ENCODE measurements around the gene FCSK.

DNA sequence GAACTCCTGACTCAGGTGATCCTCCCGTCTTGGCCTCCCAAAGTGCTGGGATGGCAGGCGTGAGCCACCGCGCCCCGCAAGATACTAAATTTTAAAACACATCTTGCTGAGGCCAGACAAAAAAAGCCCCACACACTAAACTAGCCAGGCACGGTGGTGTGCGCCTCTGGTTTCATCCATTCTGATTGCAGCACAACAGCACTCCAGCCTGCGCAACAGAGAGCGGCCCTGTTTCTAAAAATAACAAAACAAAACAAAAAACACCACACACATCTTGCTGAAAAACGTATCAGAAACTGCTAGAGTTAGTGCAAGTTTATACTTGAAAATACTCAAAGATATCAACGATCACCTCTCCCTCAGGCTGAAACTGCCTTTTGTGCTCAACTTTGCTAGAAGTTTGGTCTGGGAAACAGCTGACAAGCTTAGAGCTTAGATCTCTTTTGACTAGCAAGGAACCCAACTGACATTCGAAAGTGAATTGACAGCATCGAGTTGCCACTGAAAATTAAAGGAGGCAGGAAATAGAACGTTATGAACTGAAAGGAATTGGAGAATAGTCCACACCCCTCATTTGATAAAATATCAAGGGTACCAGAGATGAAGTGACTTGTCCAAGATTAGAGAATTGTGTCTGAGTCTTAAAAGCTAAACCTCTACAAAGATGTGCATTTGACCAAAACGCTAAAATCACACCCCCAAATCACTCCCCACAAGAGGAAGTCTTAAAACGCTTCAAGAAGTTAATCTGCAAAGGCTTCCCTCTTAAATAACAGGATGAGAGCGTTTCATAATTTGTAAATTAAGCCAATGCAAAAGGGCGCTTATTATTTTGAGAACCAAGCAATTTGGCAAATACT lies 68.1 kb downstream of the FCSK start:
- TF ChIP-seq, protein P1, sequence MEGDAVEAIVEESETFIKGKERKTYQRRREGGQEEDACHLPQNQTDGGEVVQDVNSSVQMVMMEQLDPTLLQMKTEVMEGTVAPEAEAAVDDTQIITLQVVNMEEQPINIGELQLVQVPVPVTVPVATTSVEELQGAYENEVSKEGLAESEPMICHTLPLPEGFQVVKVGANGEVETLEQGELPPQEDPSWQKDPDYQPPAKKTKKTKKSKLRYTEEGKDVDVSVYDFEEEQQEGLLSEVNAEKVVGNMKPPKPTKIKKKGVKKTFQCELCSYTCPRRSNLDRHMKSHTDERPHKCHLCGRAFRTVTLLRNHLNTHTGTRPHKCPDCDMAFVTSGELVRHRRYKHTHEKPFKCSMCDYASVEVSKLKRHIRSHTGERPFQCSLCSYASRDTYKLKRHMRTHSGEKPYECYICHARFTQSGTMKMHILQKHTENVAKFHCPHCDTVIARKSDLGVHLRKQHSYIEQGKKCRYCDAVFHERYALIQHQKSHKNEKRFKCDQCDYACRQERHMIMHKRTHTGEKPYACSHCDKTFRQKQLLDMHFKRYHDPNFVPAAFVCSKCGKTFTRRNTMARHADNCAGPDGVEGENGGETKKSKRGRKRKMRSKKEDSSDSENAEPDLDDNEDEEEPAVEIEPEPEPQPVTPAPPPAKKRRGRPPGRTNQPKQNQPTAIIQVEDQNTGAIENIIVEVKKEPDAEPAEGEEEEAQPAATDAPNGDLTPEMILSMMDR (IDR thresholded peaks at IDR 0.05), result no peak
- TF ChIP-seq POLR2A (IDR thresholded peaks at IDR 0.05), result no peak
- TF ChIP-seq POLR2AphosphoS5 (IDR thresholded peaks at IDR 0.05; ENCODE audit: insufficient read depth in 1 of 2, low read depth in 1 of 2), result no peak

Measured in vagina (tissue), 2 donors.